Fibroblast of skin of right biceps (primary cell): ENCODE data around the gene ANK2.

Experiments used
- DNase-seq: peaks from one replicate; pipeline ENCODE4 v3.0.0-alpha.2; 2013

Gene ANK2

GRCh38 chr4:113101669-113102068, 52.2 kb downstream of the ANK2 start:
- DNase-seq = peak; percentile 69

GRCh38 chr4:113103556-113103955, 54.1 kb downstream of the ANK2 start:
- DNase-seq = no peak

- DNase-seq = peak; percentile 59
Measured at GRCh38 chr4:113106108-113106507, 56.7 kb downstream of the ANK2 start.

GRCh38 chr4:113109106-113109718, 59.8 kb downstream of the ANK2 start:
- DNase-seq = no peak

- DNase-seq = no peak
Measured at GRCh38 chr4:113112338-113112978, 63.0 kb downstream of the ANK2 start.

- no peak for DNase-seq
Measured at GRCh38 chr4:113113151-113113550, 63.7 kb downstream of the ANK2 start.

GRCh38 chr4:113114884-113115283, 65.4 kb downstream of the ANK2 start:
- no peak for DNase-seq

- DNase-seq = peak; percentile 2
Measured at GRCh38 chr4:113116414-113117357, 67.2 kb downstream of the ANK2 start.

GRCh38 chr4:113117358-113117702, 67.9 kb downstream of the ANK2 start:
- no peak for DNase-seq

GRCh38 chr4:113122066-113122465, 72.6 kb downstream of the ANK2 start:
- no peak for DNase-seq

- no peak for DNase-seq
Measured at GRCh38 chr4:113125418-113125817, 76.0 kb downstream of the ANK2 start.

- DNase-seq = no peak
Measured at GRCh38 chr4:113131136-113131535, 81.7 kb downstream of the ANK2 start.

- DNase-seq = no peak
Measured at GRCh38 chr4:113131621-113132020, 82.2 kb downstream of the ANK2 start.

- peak; percentile 64 for DNase-seq
Measured at GRCh38 chr4:113141901-113142346, 92.5 kb downstream of the ANK2 start.

- no peak for DNase-seq
Measured at GRCh38 chr4:113142351-113142750, 92.9 kb downstream of the ANK2 start.

- DNase-seq = no peak
Measured at GRCh38 chr4:113144091-113144490, 94.6 kb downstream of the ANK2 start.

GRCh38 chr4:113145147-113145518, 95.7 kb downstream of the ANK2 start:
- no peak for DNase-seq

- no peak for DNase-seq
Measured at GRCh38 chr4:113145519-113146291, 96.3 kb downstream of the ANK2 start.

- DNase-seq = no peak
Measured at GRCh38 chr4:113146876-113147358, 97.5 kb downstream of the ANK2 start.

GRCh38 chr4:113147498-113148111, 98.2 kb downstream of the ANK2 start:
- no peak for DNase-seq

- no peak for DNase-seq
Measured at GRCh38 chr4:113148925-113149324, 99.5 kb downstream of the ANK2 start.

- peak; percentile 8 for DNase-seq
Measured at GRCh38 chr4:113153529-113154101, 104.2 kb downstream of the ANK2 start.
